MM.1S (cell line): ENCODE measurements around the gene ARHGEF33.

Source experiments
- DNase-seq: peaks from one replicate; pipeline ENCODE4 v3.0.0-alpha.2; 2015
- H2AFZ ChIP-seq: fragments of 300-600 bp; sonication (generic); 2 replicates; pipeline ENCODE4 v1.6.0; 2016; ENCODE audit warnings: antibody characterized with exemption, low read length
- H3F3A ChIP-seq: fragments of 300-600 bp; sonication (generic); 2 replicates; pipeline ENCODE4 v1.6.1; 2016; ENCODE audit warnings: mild to moderate bottlenecking, antibody characterized with exemption, low read length, moderate library complexity, mixed read lengths; ENCODE audit not compliant: insufficient read depth
- H3K27ac ChIP-seq: fragments of 300-600 bp; sonication (generic); 2 replicates; pipeline ENCODE4 v1.5.1; 2016; ENCODE audit warnings: mild to moderate bottlenecking, low read length
- H3K27me3 ChIP-seq: fragments of 300-600 bp; sonication (generic); replicated peaks from 2 replicates; pipeline ENCODE4 v1.6.0; 2016; ENCODE audit warnings: low read length; ENCODE audit not compliant: insufficient read depth
- H3K36me3 ChIP-seq: fragments of 300-600 bp; sonication (generic); replicated peaks from 2 replicates; pipeline ENCODE4 v1.6.1; 2016; ENCODE audit warnings: mild to moderate bottlenecking, low read length, mixed read lengths; ENCODE audit not compliant: insufficient read depth
- H3K4me1 ChIP-seq: fragments of 300-600 bp; sonication (generic); 2 replicates; pipeline ENCODE4 v1.6.1; 2016; ENCODE audit warnings: low read length, mixed read lengths
- H3K4me2 ChIP-seq: fragments of 300-600 bp; sonication (generic); 2 replicates; pipeline ENCODE4 v1.6.0; 2016; ENCODE audit warnings: low read depth, low read length
- H3K4me3 ChIP-seq: fragments of 300-600 bp; sonication (generic); 2 replicates; pipeline ENCODE4 v1.5.1; 2016; ENCODE audit warnings: low read length, mixed read lengths
- H3K79me2 ChIP-seq: fragments of 300-600 bp; sonication (generic); 2 replicates; pipeline ENCODE4 v1.6.1; 2016; ENCODE audit warnings: mixed run types, low read length, mixed read lengths
- H3K9ac ChIP-seq: fragments of 300-600 bp; sonication (generic); 2 replicates; pipeline ENCODE4 v1.6.1; 2016; ENCODE audit warnings: low read length, mixed read lengths
- H3K9me2 ChIP-seq: fragments of 300-600 bp; sonication (generic); replicated peaks from 2 replicates; pipeline ENCODE4 v1.6.1; 2016; ENCODE audit warnings: mild to moderate bottlenecking, low read length, mixed read lengths; ENCODE audit not compliant: insufficient read depth
- H3K9me3 ChIP-seq: fragments of 300-600 bp; sonication (generic); replicated peaks from 2 replicates; pipeline ENCODE4 v1.6.1; 2016; ENCODE audit warnings: mild to moderate bottlenecking, low read length, mixed read lengths; ENCODE audit not compliant: insufficient read depth
- H4K20me1 ChIP-seq: fragments of 300-600 bp; sonication (generic); 2 replicates; pipeline ENCODE4 v1.6.1; 2016; ENCODE audit warnings: mild to moderate bottlenecking, low read length, moderate library complexity, mixed read lengths; ENCODE audit not compliant: insufficient read depth
- EZH2 ChIP-seq: fragments of 300-600 bp; sonication (generic); optimal IDR thresholded peaks from 2 replicates; pipeline ENCODE3; 2017; ENCODE audit warnings: low read depth, mild to moderate bottlenecking, antibody characterized with exemption, low read length, mixed read lengths
- EZH2phosphoT487 ChIP-seq: fragments of 300-600 bp; sonication (generic); IDR thresholded peaks from 2 replicates; pipeline ENCODE4 v1.6.1; 2018; ENCODE audit warnings: antibody characterized with exemption, low read length
- TF ChIP-seq, protein P1 (sequence below): fragments of 300-600 bp; sonication (generic); IDR thresholded peaks from 2 replicates; pipeline ENCODE4 v1.5.1; 2016; ENCODE audit warnings: antibody characterized with exemption, low read length, mixed read lengths

ARHGEF33 gene

DNA sequence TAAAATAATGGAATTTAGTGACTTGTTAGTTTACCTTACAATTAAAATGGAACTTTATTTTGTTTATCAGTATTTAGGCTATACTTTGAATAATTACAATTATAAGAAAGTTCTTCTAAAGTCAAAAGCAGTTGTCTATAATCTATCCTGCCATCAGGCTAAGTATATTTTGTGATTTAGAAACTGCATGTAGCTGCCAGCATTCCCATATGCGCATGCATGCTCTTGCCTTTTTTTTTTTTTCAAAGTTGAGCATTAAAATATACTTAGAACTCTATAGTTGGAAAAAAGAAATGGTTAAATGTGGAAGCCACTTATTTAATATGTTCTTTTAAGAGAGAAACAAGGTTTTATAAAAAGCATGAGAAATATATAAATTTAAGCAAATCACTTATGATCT is 99.0 kb downstream of the ARHGEF33 start:
- Histone ChIP-seq H3K4me1 (no peaks in the 10 kb centered on the region), H4K20me1 (no peaks in the 10 kb centered on the region)

DNA sequence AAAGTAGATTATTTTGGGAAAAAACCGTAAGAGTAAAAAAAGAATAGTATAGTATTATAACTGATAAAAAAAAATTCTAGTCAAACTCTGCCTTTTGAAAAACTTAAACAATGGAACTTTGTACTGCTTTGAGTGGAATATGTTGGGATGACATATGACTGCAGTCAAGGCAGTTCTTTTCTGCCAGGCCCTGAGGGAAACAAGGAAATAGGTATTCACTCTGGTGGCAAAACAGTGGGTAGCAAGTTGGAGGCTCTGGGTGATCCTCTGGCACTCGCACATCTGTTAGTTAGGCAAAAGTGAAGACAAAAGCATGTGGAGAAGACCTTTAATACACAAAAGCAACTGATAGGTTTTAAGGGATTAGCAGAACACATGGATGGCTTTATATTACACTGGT is 102.2 kb downstream of the ARHGEF33 start:
- no peaks in the 10 kb centered on the region for H3F3A ChIP-seq
- H3K9me2 ChIP-seq, result no peaks in the 10 kb centered on the region
- H4K20me1 ChIP-seq, result no peaks in the 10 kb centered on the region
- no peak for DNase-seq
- no peak overlapping the region for H3K4me2 ChIP-seq
- H3K36me3 ChIP-seq, result peaks cover 5% of the 10 kb centered on the region; the same call in 1 of the 2 replicates
- no peaks in the 10 kb centered on the region for H3K27me3 ChIP-seq
- no peak for TF ChIP-seq EZH2phosphoT487
- no peak for TF ChIP-seq EZH2
- TF ChIP-seq, protein P1, sequence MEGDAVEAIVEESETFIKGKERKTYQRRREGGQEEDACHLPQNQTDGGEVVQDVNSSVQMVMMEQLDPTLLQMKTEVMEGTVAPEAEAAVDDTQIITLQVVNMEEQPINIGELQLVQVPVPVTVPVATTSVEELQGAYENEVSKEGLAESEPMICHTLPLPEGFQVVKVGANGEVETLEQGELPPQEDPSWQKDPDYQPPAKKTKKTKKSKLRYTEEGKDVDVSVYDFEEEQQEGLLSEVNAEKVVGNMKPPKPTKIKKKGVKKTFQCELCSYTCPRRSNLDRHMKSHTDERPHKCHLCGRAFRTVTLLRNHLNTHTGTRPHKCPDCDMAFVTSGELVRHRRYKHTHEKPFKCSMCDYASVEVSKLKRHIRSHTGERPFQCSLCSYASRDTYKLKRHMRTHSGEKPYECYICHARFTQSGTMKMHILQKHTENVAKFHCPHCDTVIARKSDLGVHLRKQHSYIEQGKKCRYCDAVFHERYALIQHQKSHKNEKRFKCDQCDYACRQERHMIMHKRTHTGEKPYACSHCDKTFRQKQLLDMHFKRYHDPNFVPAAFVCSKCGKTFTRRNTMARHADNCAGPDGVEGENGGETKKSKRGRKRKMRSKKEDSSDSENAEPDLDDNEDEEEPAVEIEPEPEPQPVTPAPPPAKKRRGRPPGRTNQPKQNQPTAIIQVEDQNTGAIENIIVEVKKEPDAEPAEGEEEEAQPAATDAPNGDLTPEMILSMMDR, result no peak
- no peak overlapping the region for H3K27ac ChIP-seq
- no peak overlapping the region for H3K9ac ChIP-seq
- no peaks in the 10 kb centered on the region for H3K9me3 ChIP-seq
- no peak overlapping the region for H2AFZ ChIP-seq
- H3K4me3 ChIP-seq, result no peak overlapping the region
- H3K79me2 ChIP-seq, result no peaks in the 10 kb centered on the region
- H3K4me1 ChIP-seq, result no peaks in the 10 kb centered on the region

More for the DNA sequence above, 99.0 kb downstream of the ARHGEF33 start:
- Histone ChIP-seq H3K79me2 (no peaks in the 10 kb centered on the region), H3K4me3 (no peak overlapping the region), H3K36me3 (no peaks in the 10 kb centered on the region), H3K4me2 (no peak overlapping the region), H2AFZ (no peak overlapping the region), H3K27ac (no peak overlapping the region), H3F3A (no peaks in the 10 kb centered on the region), H3K9ac (no peak overlapping the region), H3K27me3 (no peaks in the 10 kb centered on the region), H3K9me3 (no peaks in the 10 kb centered on the region), H3K9me2 (no peaks in the 10 kb centered on the region)
- TF ChIP-seq EZH2, result no peak
- no peak for TF ChIP-seq EZH2phosphoT487
- TF ChIP-seq, protein P1, result no peak
- no peak for DNase-seq

DNA sequence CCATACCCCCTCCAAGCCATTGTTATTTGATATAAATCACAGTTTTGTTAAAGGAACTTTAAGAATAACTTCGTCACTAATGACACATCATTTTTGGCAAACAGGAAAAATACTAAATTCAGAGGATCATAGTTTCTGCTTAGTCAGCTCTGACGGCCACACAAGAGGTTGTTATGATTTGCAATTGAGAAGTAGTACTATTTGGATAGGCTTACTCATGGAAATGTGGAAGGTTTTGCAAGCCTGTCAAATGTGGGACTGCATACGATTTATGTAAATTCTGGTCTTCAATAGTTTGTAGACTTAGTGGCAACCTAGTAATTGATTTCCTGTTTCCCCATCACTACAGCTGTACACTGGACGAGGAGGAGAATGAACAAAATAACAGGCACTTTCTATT is 108.1 kb downstream of the ARHGEF33 start:
- no peak overlapping the region for H2AFZ ChIP-seq
- H3K79me2 ChIP-seq, result no peaks in the 10 kb centered on the region
- no peak for DNase-seq
- no peaks in the 10 kb centered on the region for H3K9me3 ChIP-seq
- no peak overlapping the region for H3K4me2 ChIP-seq
- no peaks in the 10 kb centered on the region for H3F3A ChIP-seq
- H3K4me1 ChIP-seq, result no peaks in the 10 kb centered on the region
- H3K27ac ChIP-seq, result no peak overlapping the region
- TF ChIP-seq, protein P1, result no peak
- no peak for TF ChIP-seq EZH2phosphoT487
- TF ChIP-seq EZH2, result no peak
- H3K36me3 ChIP-seq, result peaks cover 10% of the 10 kb centered on the region; the same call in 1 of the 2 replicates
- no peak overlapping the region for H3K9ac ChIP-seq
- H4K20me1 ChIP-seq, result no peaks in the 10 kb centered on the region
- H3K4me3 ChIP-seq, result no peak overlapping the region
- H3K9me2 ChIP-seq, result no peaks in the 10 kb centered on the region
- H3K27me3 ChIP-seq, result no peaks in the 10 kb centered on the region
